DOHH2 (cell line): ENCODE data around the gene ZBTB16.

Source experiments
- EZH2phosphoT487 ChIP-seq: fragments of 200-600 bp; sonication (generic); IDR thresholded peaks from 2 replicates; pipeline ENCODE4 v1.6.1; 2017; ENCODE audit warnings: borderline replicate concordance, mild to moderate bottlenecking, antibody characterized with exemption, low read length, moderate library complexity, mixed read lengths
- TF ChIP-seq, protein P1 (sequence below): fragments of 200-600 bp; sonication (generic); IDR thresholded peaks from one replicate; pipeline ENCODE4 v1.5.1; 2014; ENCODE audit warnings: antibody characterized with exemption, mild to moderate bottlenecking, low read depth, low read length; ENCODE audit not compliant: poor library complexity, severe bottlenecking

- TF ChIP-seq, protein P1, sequence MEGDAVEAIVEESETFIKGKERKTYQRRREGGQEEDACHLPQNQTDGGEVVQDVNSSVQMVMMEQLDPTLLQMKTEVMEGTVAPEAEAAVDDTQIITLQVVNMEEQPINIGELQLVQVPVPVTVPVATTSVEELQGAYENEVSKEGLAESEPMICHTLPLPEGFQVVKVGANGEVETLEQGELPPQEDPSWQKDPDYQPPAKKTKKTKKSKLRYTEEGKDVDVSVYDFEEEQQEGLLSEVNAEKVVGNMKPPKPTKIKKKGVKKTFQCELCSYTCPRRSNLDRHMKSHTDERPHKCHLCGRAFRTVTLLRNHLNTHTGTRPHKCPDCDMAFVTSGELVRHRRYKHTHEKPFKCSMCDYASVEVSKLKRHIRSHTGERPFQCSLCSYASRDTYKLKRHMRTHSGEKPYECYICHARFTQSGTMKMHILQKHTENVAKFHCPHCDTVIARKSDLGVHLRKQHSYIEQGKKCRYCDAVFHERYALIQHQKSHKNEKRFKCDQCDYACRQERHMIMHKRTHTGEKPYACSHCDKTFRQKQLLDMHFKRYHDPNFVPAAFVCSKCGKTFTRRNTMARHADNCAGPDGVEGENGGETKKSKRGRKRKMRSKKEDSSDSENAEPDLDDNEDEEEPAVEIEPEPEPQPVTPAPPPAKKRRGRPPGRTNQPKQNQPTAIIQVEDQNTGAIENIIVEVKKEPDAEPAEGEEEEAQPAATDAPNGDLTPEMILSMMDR, result no peak
- no peak for TF ChIP-seq EZH2phosphoT487
Observed at GRCh38 chr11:114154271-114155047, 94.9 kb downstream of the ZBTB16 start.
